ENCODE results near the gene FLNB.
"Not testable (repeated sequence)": the region's sequence is repeated elsewhere in the genome, so short reads cannot be mapped to it uniquely, and the experiment has no call there.

Gene FLNB

GRCh38 chr3:58035524-58036255, 27.5 kb downstream of the FLNB start:
- no peak for DNase-seq

- no peak for DNase-seq
Measured at GRCh38 chr3:58036293-58037032, 28.2 kb downstream of the FLNB start.

DNA sequence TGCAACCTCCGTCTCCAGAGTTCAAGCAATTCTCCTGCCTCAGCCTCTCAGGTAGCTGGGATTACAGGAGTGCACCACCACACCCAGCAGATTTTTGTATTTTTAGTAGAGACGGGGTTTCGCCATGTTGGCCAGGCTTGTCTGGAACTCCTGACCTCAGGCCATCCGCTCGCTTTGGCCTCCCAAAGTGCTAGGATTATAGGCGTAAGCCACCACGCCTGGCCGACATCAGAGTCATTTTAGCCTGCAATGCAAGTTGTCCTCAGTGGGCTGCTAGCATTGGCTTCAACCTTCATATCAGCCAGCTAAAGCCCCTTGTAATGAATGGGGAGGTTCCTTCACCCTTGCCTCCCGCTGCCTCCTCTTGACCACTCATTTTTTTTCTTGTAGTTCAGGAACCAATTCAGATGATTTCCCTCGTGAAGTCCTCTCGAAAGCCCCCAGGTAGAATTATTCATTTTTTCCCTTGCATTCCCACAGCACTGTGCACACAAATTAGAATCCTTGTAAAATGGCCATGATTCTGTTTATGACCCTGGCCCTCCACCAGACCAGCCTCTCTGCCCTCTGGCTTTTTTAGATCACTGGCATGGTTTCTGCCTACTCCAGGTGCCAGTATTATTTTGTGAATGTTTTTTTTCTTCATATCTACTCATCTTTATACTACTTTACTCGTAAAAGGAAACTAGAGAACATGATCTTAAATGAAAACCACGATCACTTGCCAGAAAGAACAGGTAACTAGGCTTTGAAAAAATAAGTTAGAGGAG, 29.1 kb downstream of the FLNB start:
- no peak for DNase-seq

- no peak for DNase-seq
Measured at GRCh38 chr3:58038675-58039292, 30.6 kb downstream of the FLNB start.

DNA sequence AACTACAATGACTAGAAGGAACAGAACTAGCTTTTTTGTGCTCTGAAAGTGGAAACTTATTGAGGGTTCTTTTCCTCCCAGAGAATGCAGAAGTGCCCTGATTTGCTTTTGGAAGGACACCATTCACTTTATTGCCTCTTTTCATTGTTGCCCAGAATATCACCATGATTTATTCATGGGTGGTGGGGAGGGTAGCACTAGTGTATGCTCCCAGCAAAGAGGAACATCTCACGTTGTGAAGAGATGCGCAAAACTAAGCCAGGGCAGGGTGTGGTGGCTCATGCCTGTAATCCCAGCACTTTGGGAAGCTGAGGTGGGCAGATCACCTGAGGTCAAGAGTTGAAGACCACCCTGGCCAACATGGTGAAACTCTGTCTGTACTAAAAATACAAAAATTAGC, 31.4 kb downstream of the FLNB start:
- DNase-seq = no peak

DNA sequence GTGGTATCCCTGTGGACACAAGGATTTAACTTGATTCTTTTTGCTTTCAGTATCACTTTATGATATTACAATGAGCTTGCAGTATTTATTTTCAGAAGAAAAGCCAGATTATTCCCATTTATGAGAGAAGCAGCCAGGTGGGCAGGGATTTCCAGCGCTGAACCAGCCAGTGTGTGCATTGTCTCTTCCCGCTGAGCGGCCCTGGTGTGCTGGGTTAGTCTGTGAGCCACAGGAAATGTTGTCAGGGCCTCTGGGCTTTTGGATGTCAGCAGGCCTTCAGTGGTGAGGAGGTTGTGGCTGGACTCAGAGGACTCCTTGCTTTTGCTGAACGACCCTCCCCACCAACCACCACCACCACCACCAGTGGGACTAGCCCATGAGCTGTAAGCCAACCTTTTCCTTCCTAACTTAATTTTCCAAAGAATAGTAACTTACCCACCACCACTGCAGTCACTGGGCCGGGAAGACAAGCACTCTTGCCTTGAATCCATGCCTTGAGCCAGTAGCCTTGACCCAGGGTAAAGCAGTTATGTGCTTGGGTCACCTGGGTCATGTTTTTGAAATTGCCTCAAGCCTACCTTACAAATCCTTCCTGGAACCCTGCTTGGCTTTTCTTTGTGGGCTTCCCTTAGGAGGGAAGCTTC, 33.1 kb downstream of the FLNB start:
- DNase-seq = no peak

DNA sequence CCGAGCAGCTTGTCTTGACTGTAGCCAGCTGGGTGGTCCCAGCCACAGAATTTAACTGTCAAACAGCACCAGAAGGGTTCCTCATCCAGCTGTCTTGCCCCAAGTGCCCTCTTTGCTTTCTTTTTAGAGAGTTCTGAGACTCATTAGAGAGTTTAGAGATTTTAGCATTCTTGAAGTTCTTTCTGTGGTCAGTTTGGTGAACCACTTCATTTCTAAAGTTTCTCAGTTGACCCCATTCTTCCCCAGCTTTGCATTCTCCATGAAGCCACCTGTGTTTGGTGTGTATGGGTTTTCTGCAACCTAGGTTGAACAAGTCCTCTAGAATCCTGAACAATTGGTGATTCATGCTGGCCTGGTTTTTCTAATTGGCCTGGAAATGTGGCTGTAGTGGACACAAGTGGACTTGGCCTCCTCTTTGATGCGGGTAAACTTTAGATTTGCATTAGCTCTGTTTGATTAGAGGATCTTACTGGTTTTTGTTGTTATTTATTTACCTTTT, 33.7 kb downstream of the FLNB start:
- DNase-seq = no peak

DNA sequence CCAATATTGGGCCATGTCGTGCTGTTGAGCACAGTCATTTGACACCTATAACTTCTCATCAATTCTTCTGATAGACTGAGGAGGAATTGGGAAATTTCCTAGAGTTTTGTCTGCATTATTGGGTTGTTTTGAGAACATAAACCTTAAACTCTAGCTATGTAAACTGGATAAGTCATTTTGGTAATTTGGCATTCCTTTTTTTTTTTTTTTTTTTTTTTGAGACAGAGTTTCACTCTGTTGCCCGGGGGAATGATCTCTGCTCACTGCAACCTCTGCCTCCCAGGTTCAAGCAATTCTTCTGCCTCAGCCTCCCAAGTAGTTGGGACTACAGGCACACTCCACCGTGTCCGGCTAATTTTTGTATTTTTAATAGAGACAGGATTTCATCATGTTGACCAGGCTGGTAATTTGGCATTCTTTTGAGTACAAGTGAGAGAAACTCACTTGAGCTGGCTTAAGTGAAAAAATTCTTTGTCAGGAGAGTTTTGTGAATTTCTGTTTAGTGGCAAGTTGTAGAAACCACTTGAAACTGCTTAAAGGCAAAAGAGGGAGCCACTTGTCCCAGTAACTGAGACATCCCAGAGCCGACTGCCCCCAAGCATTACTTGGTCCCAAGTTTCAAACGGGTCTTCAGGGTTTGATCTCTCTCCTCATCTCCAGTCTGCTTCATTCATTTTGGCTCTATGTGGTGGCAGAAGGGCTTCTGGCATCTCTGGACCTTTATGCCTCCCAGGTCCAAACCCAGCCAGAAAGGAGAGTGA, 34.9 kb downstream of the FLNB start:
- DNase-seq = no peak

- DNase-seq = no peak
Measured at GRCh38 chr3:58043933-58044332, 35.7 kb downstream of the FLNB start.

GRCh38 chr3:58044691-58045483, 36.7 kb downstream of the FLNB start:
- no peak for DNase-seq

DNA sequence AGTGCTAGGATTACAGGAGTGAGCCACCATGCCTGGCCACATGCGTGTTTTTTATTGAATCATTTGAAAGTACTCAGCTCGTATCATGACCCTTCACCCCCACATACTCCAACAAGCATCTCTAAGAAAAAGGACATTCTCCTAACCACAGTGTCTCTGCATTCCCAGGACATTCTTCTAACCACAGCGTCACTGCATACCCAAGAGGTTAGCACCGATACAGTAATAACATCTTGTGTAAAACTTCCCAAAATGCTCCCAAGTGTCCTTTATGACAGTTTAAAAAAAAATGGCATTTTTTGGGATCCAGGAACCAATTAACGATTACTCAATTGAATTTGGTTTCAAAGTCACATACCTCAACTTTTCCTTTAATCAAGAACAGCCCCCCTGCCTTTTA, 39.6 kb downstream of the FLNB start:
- no peak for DNase-seq

DNA sequence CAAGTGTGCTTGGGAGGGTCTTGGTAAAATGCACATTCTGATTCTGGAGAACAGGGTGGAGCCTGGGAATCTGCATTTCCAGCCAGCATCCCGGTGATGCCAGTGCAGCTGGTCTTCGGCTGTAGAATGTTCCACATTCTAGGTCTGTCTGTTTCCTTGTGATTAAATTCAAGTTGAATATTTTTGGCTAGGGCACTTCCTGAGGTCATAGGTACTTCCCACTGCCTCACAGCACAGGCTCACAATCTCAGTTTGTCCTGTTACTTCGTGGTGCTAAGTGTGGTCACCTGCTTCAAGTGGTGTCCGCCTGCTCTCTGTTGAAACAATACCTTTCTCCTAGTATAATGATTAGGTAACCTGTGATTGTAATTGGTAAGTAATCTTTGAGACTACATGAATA, 40.1 kb downstream of the FLNB start:
- DNase-seq = no peak

DNA sequence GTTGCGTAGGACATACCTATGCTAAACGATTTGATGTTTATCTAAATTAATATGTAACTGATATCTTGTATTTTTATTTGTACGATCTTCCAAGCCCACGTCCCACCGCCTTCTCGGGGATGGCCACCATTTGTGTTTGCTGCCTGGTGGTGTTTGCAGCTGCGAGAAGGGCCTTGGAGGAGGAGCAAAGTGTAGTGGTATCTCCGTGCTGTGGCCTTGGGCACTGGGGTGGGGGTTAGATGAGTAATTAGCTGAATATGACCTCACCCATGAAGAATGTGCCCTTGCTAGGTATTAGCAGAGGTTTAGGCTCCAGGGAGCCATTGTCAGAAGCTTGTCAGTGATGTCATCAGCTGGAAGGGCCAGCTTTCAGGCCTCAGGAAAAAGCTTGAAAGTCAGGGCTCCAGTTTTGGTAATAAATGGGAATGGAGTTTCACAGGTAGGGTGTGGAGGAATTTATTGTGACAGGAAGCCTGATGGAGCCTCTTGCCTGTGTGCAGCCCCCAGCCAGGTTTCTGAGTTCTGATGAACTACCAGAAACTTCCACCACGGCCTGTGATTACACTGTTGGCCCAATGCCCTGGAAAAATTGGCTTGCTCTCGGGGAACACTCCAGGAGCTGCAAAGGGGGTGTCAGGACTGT, 41.0 kb downstream of the FLNB start:
- DNase-seq = no peak

DNA sequence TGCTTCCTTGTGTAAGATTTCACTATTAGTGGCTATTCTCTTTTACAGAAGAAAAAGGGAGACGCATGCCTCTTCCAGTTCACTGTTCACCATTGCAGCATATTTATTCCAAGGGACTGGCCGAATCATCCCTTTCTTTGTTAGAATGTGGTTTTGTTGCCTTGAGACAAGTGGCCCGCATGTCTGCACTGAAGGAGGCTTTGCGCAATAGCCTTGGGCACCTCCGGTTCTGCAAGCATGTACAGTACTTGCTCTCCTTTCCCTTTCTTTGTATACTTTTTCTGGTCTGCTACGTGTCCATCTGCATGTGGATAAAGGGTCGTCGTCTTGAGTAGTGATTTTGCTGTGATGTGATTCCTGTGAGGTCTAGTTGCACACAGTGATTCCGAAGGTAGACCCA, 43.0 kb downstream of the FLNB start:
- no peak for DNase-seq

DNA sequence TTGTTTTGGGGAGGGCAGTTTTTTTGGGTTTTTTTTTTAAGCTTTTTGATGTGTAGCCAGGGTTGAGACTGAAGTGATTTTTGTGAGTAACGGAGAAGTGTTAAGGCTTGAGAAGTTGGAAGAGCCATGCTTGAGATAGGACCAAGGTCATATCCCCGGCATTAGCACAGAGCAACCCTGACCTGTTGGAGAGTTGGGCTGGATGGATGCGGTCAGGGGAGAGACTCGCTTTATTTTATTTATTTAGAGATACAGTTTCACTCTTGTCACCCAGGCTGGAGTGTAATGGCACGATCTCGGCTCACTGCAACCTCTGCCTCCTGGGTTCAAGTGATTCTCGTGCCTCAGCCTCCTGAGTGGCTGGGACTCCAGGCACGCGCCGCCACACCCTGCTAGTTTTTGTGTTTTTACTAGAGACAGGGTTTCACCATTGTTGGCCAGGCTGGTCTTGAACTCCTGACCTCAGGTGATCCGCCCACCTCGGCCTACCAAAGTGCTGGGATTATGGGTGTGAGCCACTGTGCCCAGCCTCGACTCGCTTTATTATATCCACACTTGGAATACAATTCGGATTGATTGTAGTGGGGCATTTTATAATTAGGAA, 43.5 kb downstream of the FLNB start:
- DNase-seq = not testable (repeated sequence)

DNA sequence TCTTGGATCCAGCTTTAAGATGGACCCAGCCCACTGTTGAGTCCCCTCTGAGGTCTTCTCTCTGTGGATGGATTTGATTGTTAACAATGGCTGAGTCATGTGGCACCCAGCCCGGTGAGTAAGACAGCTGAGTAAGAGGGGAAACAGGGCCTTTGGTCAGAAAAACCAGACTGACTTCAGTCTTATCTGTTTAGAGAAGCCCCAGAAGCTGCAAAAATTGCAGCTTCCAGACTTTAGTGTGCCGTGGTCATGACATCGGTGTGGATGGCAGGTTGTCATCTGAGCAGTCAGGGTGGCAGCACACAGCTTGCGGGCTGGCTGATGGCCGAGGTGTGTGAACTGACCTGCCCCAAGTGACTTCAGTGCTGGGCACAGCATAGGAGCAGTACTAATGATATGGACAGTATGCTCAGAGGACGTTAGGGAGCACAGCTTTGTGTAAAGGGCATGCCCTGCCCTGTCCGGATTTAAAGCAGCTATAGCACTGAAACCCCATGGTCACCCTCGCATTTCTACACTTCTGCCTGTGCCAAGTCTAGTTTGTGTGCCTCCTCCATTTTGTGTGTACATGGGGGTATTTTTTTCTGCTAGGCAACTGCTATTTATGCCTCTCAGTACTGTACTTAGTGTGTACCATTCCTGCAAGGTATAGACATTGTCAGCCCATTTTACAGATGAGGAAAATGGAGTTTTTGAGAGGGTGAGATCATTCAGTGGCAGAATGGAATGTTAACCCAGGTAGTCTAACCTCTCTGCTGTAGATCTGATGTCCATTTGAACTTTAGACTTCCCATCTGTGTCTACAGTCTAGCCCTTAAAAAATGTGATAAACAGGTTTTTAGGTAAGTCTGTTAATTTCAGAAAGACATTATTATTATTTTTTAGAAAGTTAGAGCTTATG, 44.4 kb downstream of the FLNB start:
- no peak for DNase-seq

- no peak for DNase-seq
Measured at GRCh38 chr3:58054652-58055051, 46.4 kb downstream of the FLNB start.

GRCh38 chr3:58055314-58055713, 47.1 kb downstream of the FLNB start:
- no peak for DNase-seq

DNA sequence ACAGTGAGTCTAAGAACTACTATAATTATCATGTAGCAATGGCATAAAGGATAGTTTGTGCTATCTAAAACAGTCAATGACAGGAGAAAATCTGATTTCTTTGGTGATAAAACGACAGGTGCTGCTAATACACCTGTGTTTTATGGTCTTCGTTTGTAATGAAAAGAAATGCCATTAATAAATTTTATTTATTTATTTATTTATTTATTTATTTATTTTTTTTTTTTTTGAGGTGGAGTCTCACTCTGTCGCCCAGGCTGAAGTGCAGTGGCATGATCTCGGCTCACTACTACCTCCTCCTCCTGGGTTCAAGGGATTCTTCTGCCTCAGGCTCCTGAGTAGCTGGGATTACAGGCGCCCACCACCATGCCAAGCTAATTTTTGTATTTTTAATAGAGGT, 47.7 kb downstream of the FLNB start:
- DNase-seq = not testable (repeated sequence)

All from DMS79 (cell line).